Measurements from ENCODE around the gene NR5A2.

NR5A2 gene

GRCh38 chr1:200213392-200213791 lies 185.9 kb downstream of the NR5A2 start (continued):
- TF ChIP-seq ZNF670 (tag by site-specific recombination; IDR thresholded peaks at IDR 0.05; ENCODE audit: low read depth) (no peak), ZNF433 (tag by site-specific recombination; IDR thresholded peaks at IDR 0.05; ENCODE audit: low read depth) (no peak), ZNF169 (tag by site-specific recombination; IDR thresholded peaks at IDR 0.05) (no peak)

DNA sequence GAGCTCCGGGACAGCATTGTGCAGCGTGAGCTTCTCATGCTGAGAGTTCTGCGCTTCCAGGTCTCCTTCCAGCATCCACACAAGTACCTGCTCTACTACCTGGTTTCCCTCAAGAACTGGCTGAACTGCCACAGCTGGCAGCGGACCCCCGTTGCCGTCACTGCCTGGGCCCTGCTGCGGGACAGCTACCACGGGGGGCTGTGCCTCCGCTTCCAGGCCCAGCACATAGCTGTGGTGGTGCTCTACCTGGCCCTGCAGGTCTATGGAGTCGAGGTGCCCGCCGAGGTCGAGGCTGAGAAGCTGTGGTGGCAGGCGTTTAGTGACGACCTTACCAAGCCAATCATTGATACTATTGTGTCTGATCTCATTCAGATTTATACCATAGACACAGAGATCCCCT lies 186.4 kb downstream of the NR5A2 start:
- Histone ChIP-seq H3K4me1 (ENCODE audit: control insufficient read depth, insufficient read depth, low read length) (no peaks in the 10 kb centered on the region), H3K27ac (ENCODE audit: extremely low read depth, low read depth, low read length) (no peak overlapping the region), H3K4me3 (ENCODE audit: low read depth, low read length) (no peak overlapping the region), H3K9me3 (ENCODE audit: control insufficient read depth, insufficient read depth, low read depth, low read length) (no peaks in the 10 kb centered on the region), H3K36me3 (ENCODE audit: control insufficient read depth in 2 of 2, insufficient read depth in 1 of 2, low read length in 2 of 2) (no peaks in the 10 kb centered on the region)
- ChIA-PET POLR2A (no interaction called here), CTCF (no interaction called here)
- TF ChIP-seq ZNF529 (tag by site-specific recombination; IDR thresholded peaks at IDR 0.05; ENCODE audit: insufficient replicate concordance), result no peak
- no peak for TF ChIP-seq PRDM6 (tag by site-specific recombination; IDR thresholded peaks at IDR 0.05)
- TF ChIP-seq ZNF426 (tag by site-specific recombination; IDR thresholded peaks at IDR 0.05), result no peak
- no peak for TF ChIP-seq SCRT1 (tag by site-specific recombination; IDR thresholded peaks at IDR 0.05; ENCODE audit: borderline replicate concordance)
- TF ChIP-seq, protein P1, sequence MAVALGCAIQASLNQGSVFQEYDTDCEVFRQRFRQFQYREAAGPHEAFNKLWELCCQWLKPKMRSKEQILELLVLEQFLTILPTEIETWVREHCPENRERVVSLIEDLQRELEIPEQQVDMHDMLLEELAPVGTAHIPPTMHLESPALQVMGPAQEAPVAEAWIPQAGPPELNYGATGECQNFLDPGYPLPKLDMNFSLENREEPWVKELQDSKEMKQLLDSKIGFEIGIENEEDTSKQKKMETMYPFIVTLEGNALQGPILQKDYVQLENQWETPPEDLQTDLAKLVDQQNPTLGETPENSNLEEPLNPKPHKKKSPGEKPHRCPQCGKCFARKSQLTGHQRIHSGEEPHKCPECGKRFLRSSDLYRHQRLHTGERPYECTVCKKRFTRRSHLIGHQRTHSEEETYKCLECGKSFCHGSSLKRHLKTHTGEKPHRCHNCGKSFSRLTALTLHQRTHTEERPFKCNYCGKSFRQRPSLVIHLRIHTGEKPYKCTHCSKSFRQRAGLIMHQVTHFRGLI (tag by site-specific recombination; IDR thresholded peaks at IDR 0.05), result no peak
- TF ChIP-seq GLIS1 (tag by site-specific recombination; IDR thresholded peaks at IDR 0.05), result no peak
- no peak for TF ChIP-seq ZBTB6 (tag by site-specific recombination; IDR thresholded peaks at IDR 0.05)
- no peak for TF ChIP-seq RBAK (tag by site-specific recombination; IDR thresholded peaks at IDR 0.05)
- no peak for TF ChIP-seq ZNF16 (tag by site-specific recombination; IDR thresholded peaks at IDR 0.05; ENCODE audit: low read depth)
- no peak for TF ChIP-seq ELK4 (IDR thresholded peaks at IDR 0.05; ENCODE audit: borderline replicate concordance, low read depth, low read length)
- no peak for TF ChIP-seq ZNF645 (tag by site-specific recombination; IDR thresholded peaks at IDR 0.05)
- no peak for TF ChIP-seq PRDM10 (tag by site-specific recombination; IDR thresholded peaks at IDR 0.05)
- TF ChIP-seq, protein P2, sequence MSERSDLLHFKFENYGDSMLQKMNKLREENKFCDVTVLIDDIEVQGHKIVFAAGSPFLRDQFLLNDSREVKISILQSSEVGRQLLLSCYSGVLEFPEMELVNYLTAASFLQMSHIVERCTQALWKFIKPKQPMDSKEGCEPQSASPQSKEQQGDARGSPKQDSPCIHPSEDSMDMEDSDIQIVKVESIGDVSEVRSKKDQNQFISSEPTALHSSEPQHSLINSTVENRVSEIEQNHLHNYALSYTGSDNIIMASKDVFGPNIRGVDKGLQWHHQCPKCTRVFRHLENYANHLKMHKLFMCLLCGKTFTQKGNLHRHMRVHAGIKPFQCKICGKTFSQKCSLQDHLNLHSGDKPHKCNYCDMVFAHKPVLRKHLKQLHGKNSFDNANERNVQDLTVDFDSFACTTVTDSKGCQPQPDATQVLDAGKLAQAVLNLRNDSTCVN (tag by site-specific recombination; optimal IDR thresholded peaks at IDR 0.05), result no peak
- TF ChIP-seq ZNF785 (tag by site-specific recombination; IDR thresholded peaks at IDR 0.05), result no peak
- no peak for TF ChIP-seq ZNF394 (tag by site-specific recombination; IDR thresholded peaks at IDR 0.05; ENCODE audit: borderline replicate concordance)
- no peak for TF ChIP-seq GLI2 (tag by site-specific recombination; IDR thresholded peaks at IDR 0.05; ENCODE audit: borderline replicate concordance, low read depth)
- no peak for TF ChIP-seq ZNF555 (tag by site-specific recombination; conservative IDR thresholded peaks at IDR 0.05)
- TF ChIP-seq ZNF610 (tag by site-specific recombination; IDR thresholded peaks at IDR 0.05; ENCODE audit: borderline replicate concordance), result no peak
- no peak for TF ChIP-seq ZNF184 (tag by site-specific recombination; IDR thresholded peaks at IDR 0.05)

All from HEK293 (cell line).